Measurements from ENCODE around the gene RAB31. TPM values are rescaled to one million over a fixed set of nuclear protein-coding genes. Genes with fewer than 3 reads are reported as not detected.

The RAB31 gene
- total and polyA plus RNA-seq, 4 donors = 21.5 to 114 (median 49.5) TPM

GRCh38 chr18:9824474-9824832 lies 116.4 kb downstream of the RAB31 start:
- peaks cover 0 to 15% (median 8%) of the 10 kb centered on the region in 5 donors for H3K4me1 ChIP-seq (ENCODE audit: control insufficient read depth in 5 of 5, insufficient read depth in 5 of 5, low read length in 5 of 5)
- WGBS, 2 donors = 64 to 91% methylated on average over 3 of the region's 3 CpGs
- H3K9ac ChIP-seq (ENCODE audit: insufficient read depth in 1 of 2, low read length in 2 of 2) = no peak overlapping the region
- no peaks in the 10 kb centered on the region for H3K9me3 ChIP-seq (ENCODE audit: control insufficient read depth in 4 of 4, insufficient read depth in 3 of 4, low read length in 3 of 4)
- no peak for TF ChIP-seq CTCF (IDR thresholded peaks at IDR 0.05; ENCODE audit: control extremely low read depth, extremely low read depth)
- ATAC-seq (ENCODE audit: insufficient read depth, low FRiP score) (no peak), DNase-seq (peak in 2 of 3 donors; percentile 36 to 64)
- H3K27ac ChIP-seq (ENCODE audit: low read depth in 1 of 2, low read length in 1 of 2) = peak overlapping the region; percentile 61 to 96
- no peak overlapping the region for H3K4me3 ChIP-seq
- H3K36me3 ChIP-seq (ENCODE audit: control insufficient read depth in 4 of 4, insufficient read depth in 4 of 4, low read length in 4 of 4) = no peaks in the 10 kb centered on the region
- H3K27me3 ChIP-seq (ENCODE audit: control insufficient read depth in 3 of 3, insufficient read depth in 3 of 3, low read length in 2 of 3) = no peaks in the 10 kb centered on the region

GRCh38 chr18:9824952-9825371 lies 116.9 kb downstream of the RAB31 start:
- Histone ChIP-seq H3K9me3 (ENCODE audit: control insufficient read depth in 4 of 4, insufficient read depth in 3 of 4, low read length in 3 of 4) (no peaks in the 10 kb centered on the region), H3K36me3 (ENCODE audit: control insufficient read depth in 4 of 4, insufficient read depth in 4 of 4, low read length in 4 of 4) (no peaks in the 10 kb centered on the region), H3K9ac (ENCODE audit: insufficient read depth in 1 of 2, low read length in 2 of 2) (no peak overlapping the region), H3K27ac (ENCODE audit: low read depth in 1 of 2, low read length in 1 of 2) (peak overlapping the region; percentile 68 to 96), H3K27me3 (ENCODE audit: control insufficient read depth in 3 of 3, insufficient read depth in 3 of 3, low read length in 2 of 3) (no peaks in the 10 kb centered on the region), H3K4me3 (no peak overlapping the region), H3K4me1 (ENCODE audit: control insufficient read depth in 5 of 5, insufficient read depth in 5 of 5, low read length in 5 of 5) (peaks cover 0 to 15% (median 8%) of the 10 kb centered on the region in 5 donors)
- no peak for TF ChIP-seq CTCF (IDR thresholded peaks at IDR 0.05; ENCODE audit: control extremely low read depth, extremely low read depth)
- ATAC-seq (ENCODE audit: insufficient read depth, low FRiP score) (no peak), DNase-seq (no peak)
- WGBS, 2 donors = 80 to 93% methylated on average over 3 of the region's 3 CpGs

GRCh38 chr18:9825571-9826073 lies 117.5 kb downstream of the RAB31 start:
- Histone ChIP-seq H3K36me3 (ENCODE audit: control insufficient read depth in 4 of 4, insufficient read depth in 4 of 4, low read length in 4 of 4) (no peaks in the 10 kb centered on the region), H3K27ac (ENCODE audit: low read depth in 1 of 2, low read length in 1 of 2) (peak overlapping the region in 1 of 2 donors; percentile 96), H3K4me3 (no peak overlapping the region), H3K9ac (ENCODE audit: insufficient read depth in 1 of 2, low read length in 2 of 2) (no peak overlapping the region), H3K4me1 (ENCODE audit: control insufficient read depth in 5 of 5, insufficient read depth in 5 of 5, low read length in 5 of 5) (peaks cover 0 to 15% (median 8%) of the 10 kb centered on the region in 5 donors), H3K27me3 (ENCODE audit: control insufficient read depth in 3 of 3, insufficient read depth in 3 of 3, low read length in 2 of 3) (no peaks in the 10 kb centered on the region), H3K9me3 (ENCODE audit: control insufficient read depth in 4 of 4, insufficient read depth in 3 of 4, low read length in 3 of 4) (no peaks in the 10 kb centered on the region)
- ATAC-seq (ENCODE audit: insufficient read depth, low FRiP score) = peak; percentile 76
- no peak for DNase-seq
- TF ChIP-seq CTCF (IDR thresholded peaks at IDR 0.05; ENCODE audit: control extremely low read depth, extremely low read depth) = no peak
- 15 to 27% methylated on average over 6 of the region's 6 CpGs for WGBS, 2 donors

- TF ChIP-seq CTCF (IDR thresholded peaks at IDR 0.05; ENCODE audit: control extremely low read depth, extremely low read depth) = no peak
- no peak for ATAC-seq (ENCODE audit: insufficient read depth, low FRiP score)
- Histone ChIP-seq H3K27ac (ENCODE audit: low read depth in 1 of 2, low read length in 1 of 2) (peak overlapping the region in 1 of 2 donors; percentile 4), H3K9ac (ENCODE audit: insufficient read depth in 1 of 2, low read length in 2 of 2) (no peak overlapping the region), H3K27me3 (ENCODE audit: control insufficient read depth in 3 of 3, insufficient read depth in 3 of 3, low read length in 2 of 3) (no peaks in the 10 kb centered on the region), H3K36me3 (ENCODE audit: control insufficient read depth in 4 of 4, insufficient read depth in 4 of 4, low read length in 4 of 4) (no peaks in the 10 kb centered on the region), H3K9me3 (ENCODE audit: control insufficient read depth in 4 of 4, insufficient read depth in 3 of 4, low read length in 3 of 4) (no peaks in the 10 kb centered on the region), H3K4me1 (ENCODE audit: control insufficient read depth in 5 of 5, insufficient read depth in 5 of 5, low read length in 5 of 5) (peaks cover 0 to 18% (median 8%) of the 10 kb centered on the region in 5 donors), H3K4me3 (no peak overlapping the region)
- no peak for DNase-seq
- WGBS, 2 donors = 68 to 78% methylated on average over 4 of the region's 4 CpGs
These were observed 118.6 kb downstream of the RAB31 start for GRCh38 chr18:9826685-9827084.
